ENCODE data around the gene DGUOK.

Gene DGUOK

DNA sequence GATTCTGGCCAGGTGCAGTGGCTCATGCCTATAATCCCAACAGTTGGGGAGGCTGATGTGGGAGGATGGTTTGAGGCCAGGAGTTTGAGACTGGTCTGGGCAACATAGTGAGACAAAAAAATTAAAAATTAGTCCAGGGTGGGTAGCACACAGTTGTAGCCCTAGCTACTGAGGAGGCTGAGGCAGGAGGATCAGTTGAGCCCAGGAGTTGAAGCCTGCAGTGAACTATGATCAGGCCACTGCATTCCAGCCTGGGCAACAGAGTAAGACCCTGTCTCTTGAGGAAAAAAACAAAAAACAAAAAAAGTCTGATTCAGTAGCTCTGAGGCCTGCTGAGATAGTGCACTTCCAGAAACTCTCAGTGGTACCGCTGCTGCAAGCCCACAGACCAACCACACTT lies 50.1 kb downstream of the DGUOK start:
- no peaks in the 10 kb centered on the region for H3K27me3 ChIP-seq (ENCODE audit: insufficient read depth, low read depth, severe bottlenecking)
- TF ChIP-seq, protein P1, sequence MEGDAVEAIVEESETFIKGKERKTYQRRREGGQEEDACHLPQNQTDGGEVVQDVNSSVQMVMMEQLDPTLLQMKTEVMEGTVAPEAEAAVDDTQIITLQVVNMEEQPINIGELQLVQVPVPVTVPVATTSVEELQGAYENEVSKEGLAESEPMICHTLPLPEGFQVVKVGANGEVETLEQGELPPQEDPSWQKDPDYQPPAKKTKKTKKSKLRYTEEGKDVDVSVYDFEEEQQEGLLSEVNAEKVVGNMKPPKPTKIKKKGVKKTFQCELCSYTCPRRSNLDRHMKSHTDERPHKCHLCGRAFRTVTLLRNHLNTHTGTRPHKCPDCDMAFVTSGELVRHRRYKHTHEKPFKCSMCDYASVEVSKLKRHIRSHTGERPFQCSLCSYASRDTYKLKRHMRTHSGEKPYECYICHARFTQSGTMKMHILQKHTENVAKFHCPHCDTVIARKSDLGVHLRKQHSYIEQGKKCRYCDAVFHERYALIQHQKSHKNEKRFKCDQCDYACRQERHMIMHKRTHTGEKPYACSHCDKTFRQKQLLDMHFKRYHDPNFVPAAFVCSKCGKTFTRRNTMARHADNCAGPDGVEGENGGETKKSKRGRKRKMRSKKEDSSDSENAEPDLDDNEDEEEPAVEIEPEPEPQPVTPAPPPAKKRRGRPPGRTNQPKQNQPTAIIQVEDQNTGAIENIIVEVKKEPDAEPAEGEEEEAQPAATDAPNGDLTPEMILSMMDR (IDR thresholded peaks at IDR 0.05; ENCODE audit: low read depth, low read length) = no peak
- no peak for DNase-seq

DNA sequence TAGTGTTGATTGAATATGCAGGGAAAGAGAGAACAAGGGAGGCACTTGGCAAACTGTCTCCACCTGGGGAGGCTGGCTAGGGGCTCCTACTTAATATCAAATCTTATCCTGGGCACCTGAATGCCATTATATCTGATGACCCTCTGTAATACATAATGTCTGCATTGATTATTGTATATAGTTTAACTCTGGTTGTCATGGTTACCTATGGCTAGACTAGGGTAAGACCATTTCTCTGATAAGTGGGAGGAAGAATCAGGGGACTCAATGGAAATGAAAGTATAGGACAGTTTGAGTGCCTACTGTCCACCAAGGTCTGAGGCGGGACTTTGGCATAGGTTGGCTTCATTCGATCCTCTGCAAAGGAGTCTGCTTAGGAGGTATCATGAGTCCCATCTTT lies 50.8 kb downstream of the DGUOK start:
- Histone ChIP-seq H3K9me3 (ENCODE audit: severe bottlenecking) (no peaks in the 10 kb centered on the region), H3K27ac (no peak overlapping the region), H3K27me3 (ENCODE audit: insufficient read depth, low read depth, severe bottlenecking) (no peaks in the 10 kb centered on the region), H3K36me3 (no peaks in the 10 kb centered on the region), H3K4me3 (ENCODE audit: low read depth, low read length) (no peak overlapping the region)
- TF ChIP-seq, protein P1 (IDR thresholded peaks at IDR 0.05; ENCODE audit: low read depth, low read length) = no peak
- DNase-seq = no peak

More for the DNA sequence above, 50.1 kb downstream of the DGUOK start:
- no peak overlapping the region for H3K4me3 ChIP-seq (ENCODE audit: low read depth, low read length)
- H3K36me3 ChIP-seq = no peaks in the 10 kb centered on the region
- H3K9me3 ChIP-seq (ENCODE audit: severe bottlenecking) = no peaks in the 10 kb centered on the region
- H3K27ac ChIP-seq = no peak overlapping the region

DNA sequence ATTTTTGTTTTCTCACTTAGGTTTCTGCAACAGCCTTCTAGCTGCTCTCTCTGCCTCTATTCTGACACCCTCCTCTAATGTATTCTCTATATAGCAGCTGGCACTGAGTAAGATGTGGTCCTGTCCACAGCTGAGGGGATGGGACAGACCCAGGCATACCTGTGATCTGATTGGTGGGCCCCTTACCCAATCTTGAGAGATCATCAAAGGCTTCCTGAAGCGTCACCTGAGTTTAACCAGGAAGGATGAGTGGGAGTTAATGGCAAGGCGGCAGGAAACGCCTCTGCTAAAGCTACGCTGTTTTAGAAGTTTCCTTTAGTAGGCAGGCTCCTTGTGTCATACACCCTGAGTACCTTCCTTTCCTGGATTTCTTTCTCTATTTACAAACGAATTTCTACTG lies 52.3 kb downstream of the DGUOK start:
- no peak overlapping the region for H3K4me3 ChIP-seq (ENCODE audit: low read depth, low read length)
- H3K9me3 ChIP-seq (ENCODE audit: severe bottlenecking) = no peaks in the 10 kb centered on the region
- no peaks in the 10 kb centered on the region for H3K27me3 ChIP-seq (ENCODE audit: insufficient read depth, low read depth, severe bottlenecking)
- TF ChIP-seq, protein P1 (IDR thresholded peaks at IDR 0.05; ENCODE audit: low read depth, low read length) = no peak
- DNase-seq = no peak
- H3K36me3 ChIP-seq = no peaks in the 10 kb centered on the region
- no peak overlapping the region for H3K27ac ChIP-seq

DNA sequence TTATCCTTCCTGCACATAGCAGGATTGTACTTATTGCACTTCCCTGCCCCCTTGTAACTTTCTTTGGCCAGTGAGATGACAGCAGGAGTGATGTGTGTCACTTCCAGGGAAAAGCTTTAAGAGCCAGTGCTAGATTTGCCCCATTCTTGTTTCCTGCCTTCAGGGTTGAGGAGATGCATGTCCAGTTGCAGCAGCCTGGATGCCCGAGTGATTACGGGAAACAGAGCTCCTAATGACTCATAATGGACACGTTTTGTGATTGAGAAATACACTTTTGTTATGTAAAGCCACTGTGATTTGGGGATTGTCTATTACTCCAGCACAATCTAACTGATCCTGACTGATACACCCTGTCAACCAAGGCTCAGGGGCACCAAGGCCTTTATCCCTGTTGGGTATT lies 53.0 kb downstream of the DGUOK start:
- H3K9me3 ChIP-seq (ENCODE audit: severe bottlenecking) = no peaks in the 10 kb centered on the region
- TF ChIP-seq, protein P1 (IDR thresholded peaks at IDR 0.05; ENCODE audit: low read depth, low read length) = no peak
- no peak for DNase-seq
- no peak overlapping the region for H3K27ac ChIP-seq
- no peak overlapping the region for H3K4me3 ChIP-seq (ENCODE audit: low read depth, low read length)
- no peaks in the 10 kb centered on the region for H3K36me3 ChIP-seq
- no peaks in the 10 kb centered on the region for H3K27me3 ChIP-seq (ENCODE audit: insufficient read depth, low read depth, severe bottlenecking)

DNA sequence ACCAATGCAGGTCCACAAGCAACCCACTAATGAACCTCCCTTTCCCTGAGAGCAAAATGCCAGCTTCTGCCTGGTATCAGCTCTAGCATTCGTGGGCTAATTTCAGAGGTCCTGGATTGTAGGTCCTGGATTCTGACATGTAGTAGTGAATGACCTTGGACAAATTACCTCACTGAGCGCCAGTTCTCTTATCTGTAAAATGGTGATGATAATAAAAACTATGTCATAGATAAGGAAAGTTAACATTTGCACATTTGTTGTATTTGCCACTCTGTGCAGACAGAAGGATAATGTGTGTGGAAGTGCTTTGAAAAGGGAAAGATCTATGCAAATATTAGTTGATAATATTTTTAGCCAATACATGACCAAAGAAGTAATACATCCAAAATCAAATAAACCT lies 53.9 kb downstream of the DGUOK start:
- Histone ChIP-seq H3K36me3 (no peaks in the 10 kb centered on the region), H3K4me3 (ENCODE audit: low read depth, low read length) (no peak overlapping the region), H3K27me3 (ENCODE audit: insufficient read depth, low read depth, severe bottlenecking) (no peaks in the 10 kb centered on the region), H3K27ac (no peak overlapping the region), H3K9me3 (ENCODE audit: severe bottlenecking) (no peaks in the 10 kb centered on the region)
- TF ChIP-seq, protein P1 (IDR thresholded peaks at IDR 0.05; ENCODE audit: low read depth, low read length) = no peak
- no peak for DNase-seq

Measured in WERI-Rb-1 (cell line).